Transverse colon (tissue), 4 donors: ENCODE measurements around the gene ME2.

Source experiments
- CTCF ChIP-seq, 5 experiments: fragments of 200-600 bp in 3 of 5; fragments of 450-650 bp in 2 of 5; sonication (generic) in 3 of 5; IDR thresholded peaks; 1 replicate in 2 of 5; 2 replicates in 3 of 5; pipeline ENCODE4 v1.5.1; 2016 to 2017; ENCODE audit warnings: antibody characterized with exemption in 5 of 5, inconsistent platforms in 3 of 5, mild to moderate bottlenecking in 2 of 5, moderate library complexity in 1 of 5
- POLR2A ChIP-seq: fragments of 450-650 bp; IDR thresholded peaks from one replicate; pipeline ENCODE4 v1.6.1; 2016; ENCODE audit warnings: antibody characterized with exemption, mild to moderate bottlenecking, moderate library complexity
- POLR2AphosphoS5 ChIP-seq, 3 donors: sonication (generic); formaldehyde crosslinking; IDR thresholded peaks; one replicate each; pipeline ENCODE4 v1.6.1; 2016; ENCODE audit warnings: antibody characterized with exemption in 3 of 3

GRCh38 chr18:50961974-50962373 lies 83.1 kb downstream of the ME2 start:
- TF ChIP-seq CTCF (IDR thresholded peaks at IDR 0.05) (no peak), POLR2AphosphoS5 (IDR thresholded peaks at IDR 0.05) (no peak), POLR2A (no peak)
